DMS153 (cell line): ENCODE results near the gene CCSER1.
A peak's percentile ranks its signal among the peaks of the same experiment; 100 is the strongest.

Source experiments
- DNase-seq: peaks from one replicate; lab custom pipeline; 2025; lab: John Stamatoyannopoulos, UW

The CCSER1 gene

DNA sequence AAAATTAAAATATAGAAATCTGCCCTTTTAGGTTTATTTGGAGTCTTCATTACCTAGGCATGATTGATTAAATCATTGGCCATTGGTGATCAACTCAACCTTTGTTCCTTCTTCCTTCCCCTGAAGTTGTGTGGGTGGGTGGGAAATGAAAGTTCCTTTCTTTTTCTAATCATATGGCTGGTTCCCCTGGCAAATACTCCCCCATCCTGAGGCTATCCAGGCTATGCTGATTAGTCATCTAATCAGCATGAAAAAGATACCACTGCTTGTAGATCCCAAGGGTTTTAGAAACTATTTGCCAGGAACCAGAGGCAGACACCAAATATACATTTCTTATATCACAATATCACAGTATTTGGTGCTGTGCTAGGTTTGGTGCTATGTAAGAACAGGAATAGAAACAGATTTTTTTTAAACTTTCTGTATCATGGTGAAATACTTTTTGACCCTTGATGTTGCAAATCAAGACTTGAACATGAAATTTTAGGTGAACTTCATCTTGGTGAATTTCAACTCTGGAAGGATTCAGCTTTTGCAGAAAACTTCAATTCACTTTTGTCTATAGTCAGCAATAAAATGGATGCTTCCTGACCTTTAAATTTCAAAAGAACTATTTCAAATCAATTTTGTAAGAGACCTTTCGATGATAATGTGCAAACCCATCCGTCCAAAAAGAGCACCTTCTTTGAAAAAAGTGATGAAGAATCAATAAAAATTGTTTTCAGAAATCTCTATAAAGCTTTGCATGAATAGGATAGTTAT is 71.1 kb downstream of the CCSER1 start:
- no peak for DNase-seq

DNA sequence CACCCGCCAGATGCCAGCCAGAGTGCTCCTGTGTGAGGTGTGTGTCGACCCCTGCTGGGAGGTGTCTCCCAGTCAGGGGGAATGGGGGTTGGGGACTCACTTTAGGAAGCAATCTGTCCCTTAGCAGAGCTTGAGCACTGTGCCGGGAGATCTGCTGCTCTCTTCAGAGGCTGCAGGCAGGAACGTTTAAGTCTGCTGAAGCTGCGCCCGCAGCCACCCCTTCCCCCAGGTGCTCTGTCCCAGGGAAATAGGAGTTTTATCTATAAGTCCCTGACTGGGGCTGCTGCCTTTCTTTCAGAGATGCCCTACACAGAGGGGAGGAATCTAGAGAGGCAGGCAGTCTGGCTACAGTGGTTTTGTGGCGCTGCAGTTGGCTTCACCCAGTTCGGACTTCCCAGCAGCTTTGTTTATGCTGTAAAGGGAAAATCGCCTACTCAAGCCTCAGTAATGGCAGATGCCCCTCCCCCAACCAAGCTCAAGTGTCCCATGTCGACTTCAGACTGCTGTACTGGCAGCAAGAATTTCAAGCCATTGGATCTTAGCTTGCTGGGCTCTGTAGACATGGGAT is 80.8 kb downstream of the CCSER1 start:
- DNase-seq, result no peak

DNA sequence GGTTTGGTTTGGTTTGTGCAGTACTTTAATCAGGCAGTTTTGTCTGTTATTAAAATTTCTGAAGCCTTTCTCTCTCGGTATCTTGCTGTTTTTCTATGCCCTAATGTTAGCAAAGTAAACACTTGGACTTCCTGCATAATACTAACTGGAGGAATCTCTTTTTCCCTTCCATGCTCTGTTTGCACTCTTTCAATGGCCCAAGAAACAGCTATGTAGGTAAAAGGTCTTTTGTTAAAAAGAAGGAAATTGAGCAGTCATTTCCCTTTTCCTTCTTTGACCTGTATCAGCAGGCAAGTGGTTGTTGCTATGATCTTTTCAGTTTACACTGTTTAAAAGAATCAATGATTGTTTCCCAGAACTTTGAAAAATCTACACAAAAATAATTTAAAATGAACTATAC is 82.7 kb downstream of the CCSER1 start:
- DNase-seq, result no peak

- no peak for DNase-seq
Observed at GRCh38 chr4:90211174-90211573, 84.0 kb downstream of the CCSER1 start.

DNA sequence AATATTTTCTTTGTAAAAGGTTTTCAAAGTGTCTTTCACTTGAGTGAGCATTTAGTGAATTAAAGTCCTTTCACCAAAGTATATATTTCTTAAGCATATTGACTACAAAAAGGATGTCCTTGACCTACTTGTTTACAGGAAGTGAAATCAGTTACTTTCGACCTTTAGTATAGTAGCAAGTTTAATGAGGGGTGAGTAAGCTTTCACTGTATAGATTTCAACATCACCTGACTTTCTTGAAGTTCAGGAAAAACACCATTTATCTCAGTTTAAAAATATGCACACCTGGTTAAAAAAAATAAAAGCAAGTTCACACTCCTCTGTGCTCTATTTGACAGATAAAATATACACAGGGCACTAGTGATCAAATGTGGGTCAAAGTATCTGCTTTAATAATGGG is 88.1 kb downstream of the CCSER1 start:
- peak; percentile 9 for DNase-seq

DNA sequence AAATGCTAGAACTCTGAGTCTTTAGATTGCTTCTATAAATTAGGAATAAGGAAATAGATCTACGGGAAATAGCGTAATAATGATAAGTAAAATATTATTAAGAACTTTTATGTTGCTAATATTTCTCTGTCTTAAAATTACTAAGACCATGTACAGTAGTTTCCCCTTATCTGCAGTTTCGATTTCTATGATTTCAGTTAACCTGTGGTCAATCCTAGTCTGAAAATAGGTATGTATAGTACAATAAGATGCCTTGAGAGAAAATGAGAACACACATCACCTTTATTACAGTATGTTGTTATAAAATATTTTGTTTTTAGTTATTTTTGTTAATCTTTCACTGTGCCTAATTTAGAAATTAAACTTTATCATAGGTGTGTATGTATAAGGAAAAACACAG is 92.6 kb downstream of the CCSER1 start:
- DNase-seq, result no peak

DNA sequence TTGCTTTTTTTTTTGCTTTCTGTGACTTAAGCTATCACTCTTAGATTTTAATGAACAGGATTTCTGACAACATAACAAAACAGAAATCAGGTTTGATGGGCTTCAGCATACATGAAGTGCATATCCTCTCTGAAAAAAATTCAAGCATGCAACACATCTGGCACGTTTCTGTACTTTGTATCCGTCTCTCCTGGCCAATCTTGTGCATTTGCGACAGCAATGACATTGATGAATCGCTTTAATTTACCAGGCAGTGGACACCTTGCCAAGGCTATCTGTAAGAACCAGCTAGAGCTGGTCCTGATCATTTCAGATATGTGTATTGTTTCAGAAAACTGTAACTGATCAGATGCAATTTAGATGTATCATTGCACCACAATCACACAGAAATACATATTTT is 93.3 kb downstream of the CCSER1 start:
- no peak for DNase-seq

- no peak for DNase-seq
Observed at GRCh38 chr4:90226734-90227133, 99.5 kb downstream of the CCSER1 start.

DNA sequence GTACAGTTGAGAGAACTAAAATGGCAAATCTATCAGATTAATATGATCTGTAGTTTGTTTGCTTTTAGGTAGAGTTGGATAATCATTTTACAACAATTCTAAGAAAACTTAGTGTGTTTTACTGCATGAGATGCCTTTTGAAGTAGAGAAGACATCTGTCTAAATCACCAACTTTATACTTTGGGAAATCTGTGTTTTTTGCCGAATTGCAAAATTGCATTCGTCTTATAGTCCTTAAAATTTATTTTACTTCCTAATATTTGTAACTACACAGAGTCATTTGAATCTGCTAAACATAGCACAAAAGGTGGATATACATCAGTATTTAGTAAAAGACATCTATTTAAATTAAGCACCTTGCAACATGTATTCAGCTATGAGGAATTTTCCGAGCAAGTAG is 100.0 kb downstream of the CCSER1 start:
- no peak for DNase-seq

DNA sequence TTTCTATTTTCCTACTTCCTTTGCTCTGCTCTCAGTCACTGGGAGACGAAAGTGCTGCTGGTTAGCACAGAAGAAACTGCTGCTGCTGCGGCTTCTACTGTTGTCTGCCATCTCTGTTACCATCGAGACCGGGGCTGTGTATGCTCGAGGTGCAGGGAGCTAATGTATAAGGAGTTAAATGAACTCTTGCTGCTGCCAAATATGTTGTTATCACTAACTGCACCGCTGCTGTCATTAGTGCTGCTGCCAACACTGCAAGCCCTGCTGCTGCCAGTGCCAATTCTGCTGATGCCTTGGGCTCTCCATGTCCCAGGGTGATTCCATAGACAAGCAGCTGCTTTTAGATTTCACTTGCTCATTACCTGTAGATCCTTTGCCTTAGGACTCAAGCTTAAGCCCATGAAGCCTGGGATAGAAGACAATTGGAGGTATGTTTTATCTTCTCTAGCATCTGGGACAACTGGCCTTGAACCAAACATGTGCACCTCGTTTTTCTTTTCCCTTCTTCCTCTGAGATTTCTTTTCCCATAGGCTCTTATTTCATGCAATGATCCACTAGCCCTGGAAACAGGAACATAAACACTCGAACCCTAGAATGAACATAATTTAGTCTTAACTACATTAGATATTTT is 107.8 kb downstream of the CCSER1 start:
- no peak for DNase-seq

DNA sequence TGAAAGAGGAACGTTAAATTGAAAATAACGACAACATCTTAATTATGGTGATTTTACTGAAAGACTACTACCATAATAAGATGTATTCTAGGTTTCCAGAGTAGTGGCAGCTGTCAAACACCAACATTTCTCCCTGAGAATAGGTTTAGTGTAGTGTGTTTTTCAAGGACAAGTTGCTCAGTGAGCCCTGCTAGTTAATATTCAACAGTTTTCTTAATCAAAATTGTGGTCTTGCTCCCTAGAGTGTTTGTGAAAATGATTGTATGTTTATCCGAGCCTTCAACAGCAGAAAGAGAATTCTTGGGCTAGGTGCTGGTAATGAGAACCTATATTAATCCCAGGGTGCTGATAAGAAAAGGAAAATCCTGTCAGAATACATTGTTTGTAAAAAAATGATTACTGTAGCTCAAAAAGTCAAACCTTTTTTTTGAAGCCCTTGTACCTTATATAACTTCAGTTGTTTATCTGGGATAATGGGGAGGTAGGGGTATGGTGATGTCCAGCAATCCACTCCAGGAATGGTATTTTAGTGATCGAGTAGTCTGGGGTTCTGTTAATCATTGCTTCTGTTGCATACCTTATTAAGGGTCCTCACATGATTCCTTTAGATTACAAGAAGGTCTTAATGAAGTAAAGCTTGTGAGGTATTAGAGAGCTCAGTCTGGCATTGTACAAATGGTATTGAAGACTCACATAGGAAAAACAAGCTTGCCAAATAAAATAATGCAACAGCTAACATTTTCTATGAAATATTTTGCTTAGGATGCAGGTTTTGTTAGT is 110.7 kb downstream of the CCSER1 start:
- no peak for DNase-seq

- DNase-seq, result no peak
Observed at GRCh38 chr4:90240333-90240732, 113.1 kb downstream of the CCSER1 start.

GRCh38 chr4:90241008-90241407 is 113.8 kb downstream of the CCSER1 start:
- no peak for DNase-seq

DNA sequence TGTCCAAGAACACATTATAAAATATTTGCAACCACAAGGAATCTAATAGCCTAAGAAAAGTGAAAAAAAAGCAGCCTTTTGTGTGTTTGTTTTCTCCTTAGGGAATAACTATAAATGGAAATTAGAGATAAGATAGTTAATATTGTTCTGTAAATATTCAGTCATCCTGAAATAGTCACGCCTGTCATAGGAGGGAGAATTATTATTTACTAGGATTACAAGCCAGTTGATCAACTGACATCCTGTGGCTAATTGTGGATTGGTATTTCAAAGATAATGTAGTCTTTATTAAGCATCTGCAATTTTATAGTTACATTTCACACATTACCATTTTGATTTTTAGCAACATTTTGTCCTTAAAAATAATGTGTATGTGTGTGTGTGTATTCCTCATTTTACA is 118.6 kb downstream of the CCSER1 start:
- DNase-seq, result no peak

- DNase-seq, result no peak
Observed at GRCh38 chr4:90246816-90247215, 119.6 kb downstream of the CCSER1 start.

DNA sequence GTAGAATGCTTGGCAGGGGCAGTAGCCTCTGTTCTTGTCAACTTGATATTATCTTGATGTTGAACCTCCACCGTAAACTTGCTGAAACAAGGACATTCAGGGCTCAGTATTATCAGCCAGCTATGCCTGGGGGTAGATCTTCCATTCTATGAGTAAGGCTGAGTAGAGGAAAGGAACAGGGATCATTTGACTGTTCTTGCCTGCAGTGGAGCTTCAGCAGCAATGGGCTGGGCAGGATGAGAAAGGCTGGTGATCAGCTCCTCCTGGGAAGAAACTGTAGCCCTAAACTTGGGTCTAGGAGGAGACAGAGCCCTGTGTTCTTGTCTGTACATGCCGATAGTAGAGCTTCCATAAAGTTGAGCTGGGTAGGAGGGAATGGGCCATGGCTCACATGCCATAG is 127.2 kb downstream of the CCSER1 start:
- DNase-seq, result no peak

DNA sequence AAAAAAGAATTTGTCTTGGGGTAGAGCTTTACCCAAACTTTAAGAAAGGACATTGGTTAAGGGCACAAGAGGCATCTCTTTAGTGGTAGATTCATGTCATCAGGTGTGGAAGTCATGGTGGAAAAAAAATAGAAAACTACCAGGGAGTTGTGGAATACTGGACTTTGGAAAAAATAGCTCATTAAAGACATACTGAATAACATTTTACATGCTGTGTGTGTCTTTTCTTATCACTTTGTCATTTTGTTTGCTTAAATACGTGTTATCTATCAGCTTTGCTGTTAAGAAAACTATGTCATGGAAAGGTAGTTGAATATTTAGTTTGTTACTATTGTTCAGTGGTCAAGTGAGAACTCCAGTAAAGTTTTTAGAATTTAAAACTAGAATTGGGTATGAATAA is 147.0 kb downstream of the CCSER1 start:
- DNase-seq, result no peak

DNA sequence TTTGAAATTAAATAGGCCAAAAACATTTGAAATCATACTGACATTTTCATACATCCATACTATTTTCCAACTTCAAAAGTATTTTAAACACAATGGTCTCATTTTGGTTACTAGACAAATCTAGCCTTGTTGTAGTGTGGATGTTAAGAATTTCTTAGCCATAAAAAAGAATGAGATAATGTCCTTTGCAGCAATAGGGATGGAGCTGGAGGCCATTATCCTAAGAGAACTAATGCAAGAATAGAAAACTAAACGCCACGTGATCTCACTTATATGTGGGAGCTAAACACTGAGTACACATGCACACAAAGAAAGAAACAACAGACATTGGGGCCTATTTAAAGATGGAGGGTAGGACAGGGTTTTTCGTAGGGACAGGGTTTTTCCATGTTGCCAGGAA is 153.8 kb downstream of the CCSER1 start:
- DNase-seq, result no peak

DNA sequence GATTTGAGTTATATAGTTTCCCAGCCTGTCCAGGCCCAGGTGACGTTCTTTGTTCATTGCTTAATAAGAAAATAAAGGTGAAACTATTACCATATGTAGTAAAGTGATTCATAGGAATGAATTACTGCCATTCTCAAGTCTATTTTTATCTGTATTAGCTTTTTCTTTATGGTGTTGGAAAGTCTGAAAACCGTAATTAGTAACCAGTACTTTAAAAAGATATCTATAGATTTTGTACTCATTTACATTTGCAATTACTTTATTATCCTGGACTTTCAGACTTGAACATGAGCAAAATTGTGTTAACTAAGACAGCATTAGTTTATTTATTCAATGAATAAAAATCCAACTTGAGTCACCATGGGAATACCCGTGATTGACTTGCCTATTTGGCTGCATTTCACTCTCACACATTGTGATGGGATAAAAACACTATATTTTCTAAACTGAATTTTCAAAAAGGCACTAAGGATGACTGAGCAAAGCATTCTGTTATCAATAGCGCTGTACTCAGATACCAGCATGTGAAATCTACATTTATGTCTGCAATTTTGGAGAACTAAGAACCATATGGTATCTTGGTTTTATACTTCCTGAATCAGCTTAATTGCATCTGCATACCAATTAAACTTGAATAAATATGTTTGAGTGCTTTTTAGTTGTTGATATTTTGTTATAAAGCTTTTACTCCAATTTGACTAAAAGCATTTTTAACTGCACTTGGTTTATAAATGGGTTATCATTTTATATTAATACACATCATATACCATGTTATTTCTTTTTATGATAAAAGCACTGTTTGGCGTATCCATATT is 154.6 kb downstream of the CCSER1 start:
- DNase-seq, result no peak

DNA sequence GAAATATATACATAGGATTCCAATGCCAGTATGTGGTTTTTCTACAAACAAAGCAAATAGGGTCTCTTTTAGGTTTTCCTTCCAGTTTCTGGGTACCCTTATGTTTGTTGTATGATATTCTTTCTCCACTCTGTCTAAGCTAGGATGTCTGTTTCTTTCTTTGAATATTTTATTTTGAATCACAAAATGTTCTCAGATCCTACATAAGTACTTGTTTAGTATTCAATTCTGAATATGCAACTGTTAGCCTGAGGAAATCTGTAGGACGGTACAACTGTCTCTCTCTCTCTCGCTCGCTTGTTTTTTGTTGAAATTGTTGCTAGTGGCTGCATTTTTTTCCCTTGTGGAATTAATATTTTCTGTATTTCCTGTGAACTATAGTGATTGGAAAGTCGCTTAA is 163.2 kb downstream of the CCSER1 start:
- DNase-seq, result no peak

DNA sequence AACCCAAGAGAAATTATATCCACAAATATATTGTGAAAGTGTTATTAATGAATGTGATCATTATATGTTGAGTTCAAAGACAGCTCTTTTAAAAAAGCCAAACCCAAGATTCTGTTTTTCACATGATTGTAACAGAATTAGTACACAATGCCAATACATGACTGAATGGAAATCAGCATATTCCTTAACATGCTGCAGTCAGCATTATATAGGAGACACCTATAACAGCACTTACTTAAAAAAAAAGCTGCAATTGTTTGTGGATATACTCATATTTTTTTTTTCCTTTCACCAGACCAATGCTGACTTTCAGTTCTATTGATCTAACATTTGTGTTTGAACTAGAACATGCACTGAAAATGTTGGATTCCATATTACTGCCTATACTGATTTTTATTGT is 165.2 kb downstream of the CCSER1 start:
- DNase-seq, result no peak

DNA sequence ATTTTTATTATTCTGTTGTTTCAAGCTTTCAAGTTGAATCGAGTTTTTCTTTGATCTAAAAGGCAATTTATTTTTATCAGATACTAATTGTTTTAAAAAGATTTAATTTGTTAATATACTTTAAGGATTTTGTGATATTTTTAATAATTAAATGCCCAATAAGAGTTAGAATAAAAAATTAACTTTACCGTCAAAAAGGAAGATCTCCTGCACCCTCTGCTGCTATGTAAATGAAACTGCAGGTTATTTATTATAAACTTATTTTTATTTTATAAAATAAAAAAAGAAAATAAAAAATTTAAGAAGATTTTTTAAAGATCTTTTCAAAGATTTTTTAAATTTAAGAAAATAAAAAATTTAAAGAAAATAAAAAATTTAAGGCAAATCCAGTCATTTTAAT is 166.1 kb downstream of the CCSER1 start:
- no peak for DNase-seq
